ENCODE results near the gene NBPF26.
"Not testable (repeated sequence)": the region's sequence is repeated elsewhere in the genome, so short reads cannot be mapped to it uniquely, and the experiment has no call there.

DNA sequence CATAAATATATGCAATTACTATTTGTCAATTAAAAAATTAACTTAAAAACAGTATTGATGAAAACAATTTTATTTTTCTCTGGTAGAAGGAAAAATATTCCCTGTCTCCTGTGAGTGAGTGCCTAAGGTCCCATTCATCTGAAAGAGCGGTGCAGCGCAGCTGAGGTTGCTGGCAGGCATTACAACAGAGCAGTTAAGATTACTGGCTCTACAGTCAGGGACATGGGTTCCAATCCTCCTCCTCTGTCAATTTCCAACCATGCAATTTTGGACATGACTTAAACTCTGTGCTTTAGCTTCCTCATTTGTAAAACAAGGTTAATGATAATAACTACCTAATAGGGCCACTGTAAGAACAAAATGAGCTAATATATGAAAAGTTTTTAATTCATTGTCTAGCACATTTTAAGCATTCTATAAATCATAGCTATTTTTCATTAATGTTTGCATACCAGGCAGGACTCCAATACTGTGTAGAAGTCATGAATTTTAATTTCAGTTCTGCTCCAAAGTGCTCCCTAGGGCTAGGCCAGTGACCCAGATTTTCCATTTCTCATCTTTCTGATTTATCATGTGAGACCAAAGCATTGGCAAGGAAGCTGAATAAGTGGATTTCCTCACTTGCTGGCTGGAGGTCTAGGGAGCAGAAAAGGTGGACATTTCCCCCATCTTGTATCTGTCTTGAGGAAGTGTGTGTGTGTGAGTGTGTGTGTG lies 43.5 kb upstream of the NBPF26 start:
- not testable (repeated sequence) for TF ChIP-seq PTBP1 (IDR thresholded peaks at IDR 0.05; ENCODE audit: low read depth, low read length, poor library complexity, severe bottlenecking); SRF (IDR thresholded peaks at IDR 0.05; ENCODE audit: low read depth, low read length); HMG20A (CRISPR knock-in tag; IDR thresholded peaks at IDR 0.05; ENCODE audit: borderline replicate concordance); NR2C2 (CRISPR knock-in tag; IDR thresholded peaks at IDR 0.05; ENCODE audit: borderline replicate concordance); MAFK (conservative IDR thresholded peaks at IDR 0.05 in 1 of 2, IDR thresholded peaks at IDR 0.05 in 1 of 2; ENCODE audit: low read length in 2 of 2); SATB2 (CRISPR knock-in tag; IDR thresholded peaks at IDR 0.05)

Data from HepG2 (cell line).